22Rv1 (cell line): ENCODE results near the gene ARHGAP26.
"Not testable (repeated sequence)": the region's sequence is repeated elsewhere in the genome, so short reads cannot be mapped to it uniquely, and the experiment has no call there.

Experiments used
- H3K27ac ChIP-seq: fragments of 450-650 bp; 2 replicates; pipeline ENCODE4 v1.5.1; 2017
- CTCF ChIP-seq: fragments of 450-650 bp; IDR thresholded peaks from 2 replicates; pipeline ENCODE4 v1.5.1; 2017; ENCODE audit warnings: mild to moderate bottlenecking
- ZFX ChIP-seq: fragments of 450-650 bp; IDR thresholded peaks from 2 replicates; pipeline ENCODE4 v1.6.1; 2017; ENCODE audit warnings: antibody characterized with exemption, borderline replicate concordance

The ARHGAP26 gene

GRCh38 chr5:142981475-142981874 lies 211.3 kb downstream of the ARHGAP26 start:
- no peak overlapping the region for H3K27ac ChIP-seq
- TF ChIP-seq ZFX (no peak), CTCF (no peak)

- no peak overlapping the region for H3K27ac ChIP-seq
- no peak for TF ChIP-seq CTCF
- TF ChIP-seq ZFX: no peak
Observed at GRCh38 chr5:142981886-142982820, 212.0 kb downstream of the ARHGAP26 start.

GRCh38 chr5:142982821-142983200 lies 212.6 kb downstream of the ARHGAP26 start:
- no peak overlapping the region for H3K27ac ChIP-seq
- no peak for TF ChIP-seq ZFX
- no peak for TF ChIP-seq CTCF

- H3K27ac ChIP-seq: no peak overlapping the region
Observed at GRCh38 chr5:142984011-142984410, 213.8 kb downstream of the ARHGAP26 start.

GRCh38 chr5:142984525-142984924 lies 214.3 kb downstream of the ARHGAP26 start:
- no peak for TF ChIP-seq CTCF
- TF ChIP-seq ZFX: no peak
- no peak overlapping the region for H3K27ac ChIP-seq

More at GRCh38 chr5:142984011-142984410, 213.8 kb downstream of the ARHGAP26 start:
- no peak for TF ChIP-seq ZFX
- no peak for TF ChIP-seq CTCF

- H3K27ac ChIP-seq: not testable (repeated sequence)
Observed at GRCh38 chr5:142989270-142989669, 219.1 kb downstream of the ARHGAP26 start.

GRCh38 chr5:142990073-142990472 lies 219.9 kb downstream of the ARHGAP26 start:
- not testable (repeated sequence) for H3K27ac ChIP-seq

GRCh38 chr5:142994218-142994617 lies 224.0 kb downstream of the ARHGAP26 start:
- no peak overlapping the region for H3K27ac ChIP-seq
- TF ChIP-seq CTCF (no peak), ZFX (no peak)

GRCh38 chr5:142995621-142996020 lies 225.4 kb downstream of the ARHGAP26 start:
- not testable (repeated sequence) for H3K27ac ChIP-seq
